Esophagus squamous epithelium (tissue), 4 donors: ENCODE data around the gene SWSAP1.

Experiments
- POLR2A ChIP-seq, 4 donors: fragments of 450-650 bp; IDR thresholded peaks; one replicate each; pipeline ENCODE4 v1.6.1; 2017; ENCODE audit warnings: antibody characterized with exemption in 4 of 4, mild to moderate bottlenecking in 4 of 4, moderate library complexity in 3 of 4
- TF ChIP-seq, protein P1 (sequence below), 6 experiments: fragments of 450-650 bp in 4 of 6; fragments of 200-600 bp in 2 of 6; sonication (generic) in 2 of 6; IDR thresholded peaks; one replicate each; pipeline ENCODE4 v1.5.1; 2016 to 2019; ENCODE audit warnings: antibody characterized with exemption in 6 of 6, mild to moderate bottlenecking in 4 of 6, moderate library complexity in 4 of 6

DNA sequence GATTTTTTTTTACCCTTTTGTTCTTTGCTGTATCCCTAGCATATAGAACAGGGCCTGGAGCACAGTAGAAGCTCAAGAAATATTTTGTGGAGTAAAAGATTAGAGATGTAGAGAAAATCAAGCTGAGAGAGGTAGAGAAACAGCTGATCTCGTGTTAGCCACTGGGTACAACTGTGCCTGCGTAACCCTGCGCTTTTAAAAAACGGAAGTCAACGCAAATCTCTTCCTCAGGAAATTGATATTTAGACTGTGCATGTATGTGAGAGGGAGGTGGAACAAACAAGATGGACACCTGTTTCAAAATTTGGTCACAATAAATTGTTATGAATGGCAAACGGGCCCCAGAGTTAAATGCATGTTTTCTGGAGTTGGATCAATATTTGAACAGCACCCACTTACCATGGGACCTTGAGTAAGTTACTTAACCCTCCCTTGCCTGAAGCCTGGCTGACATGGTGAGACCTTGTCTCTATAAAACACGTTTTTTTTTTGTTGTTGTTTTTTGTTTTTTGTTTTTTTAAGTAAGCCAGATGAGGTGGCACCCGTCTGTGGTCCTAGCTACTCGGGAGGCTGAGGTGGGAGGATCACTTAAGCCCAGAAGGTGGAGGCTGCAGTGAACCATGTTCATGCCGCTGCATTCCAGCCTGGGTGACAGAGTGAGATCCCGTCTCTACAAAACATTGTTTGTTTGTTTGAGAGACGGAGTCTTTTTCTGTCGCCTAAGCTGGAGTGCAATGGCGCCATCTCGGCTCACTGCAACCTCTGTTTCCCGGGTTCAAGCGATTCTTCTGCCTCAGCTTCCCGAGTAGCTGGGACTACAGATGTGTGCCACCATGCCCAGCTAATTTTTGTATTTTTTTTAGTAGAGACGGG, 12.9 kb downstream of the SWSAP1 start:
- TF ChIP-seq, protein P1, sequence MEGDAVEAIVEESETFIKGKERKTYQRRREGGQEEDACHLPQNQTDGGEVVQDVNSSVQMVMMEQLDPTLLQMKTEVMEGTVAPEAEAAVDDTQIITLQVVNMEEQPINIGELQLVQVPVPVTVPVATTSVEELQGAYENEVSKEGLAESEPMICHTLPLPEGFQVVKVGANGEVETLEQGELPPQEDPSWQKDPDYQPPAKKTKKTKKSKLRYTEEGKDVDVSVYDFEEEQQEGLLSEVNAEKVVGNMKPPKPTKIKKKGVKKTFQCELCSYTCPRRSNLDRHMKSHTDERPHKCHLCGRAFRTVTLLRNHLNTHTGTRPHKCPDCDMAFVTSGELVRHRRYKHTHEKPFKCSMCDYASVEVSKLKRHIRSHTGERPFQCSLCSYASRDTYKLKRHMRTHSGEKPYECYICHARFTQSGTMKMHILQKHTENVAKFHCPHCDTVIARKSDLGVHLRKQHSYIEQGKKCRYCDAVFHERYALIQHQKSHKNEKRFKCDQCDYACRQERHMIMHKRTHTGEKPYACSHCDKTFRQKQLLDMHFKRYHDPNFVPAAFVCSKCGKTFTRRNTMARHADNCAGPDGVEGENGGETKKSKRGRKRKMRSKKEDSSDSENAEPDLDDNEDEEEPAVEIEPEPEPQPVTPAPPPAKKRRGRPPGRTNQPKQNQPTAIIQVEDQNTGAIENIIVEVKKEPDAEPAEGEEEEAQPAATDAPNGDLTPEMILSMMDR (IDR thresholded peaks at IDR 0.05), result no peak
- no peak for TF ChIP-seq POLR2A (IDR thresholded peaks at IDR 0.05)
